H7 (cell line): Measurements from ENCODE around the gene ACTRT3. TPM values are rescaled to one million over a fixed set of nuclear protein-coding genes. Genes with fewer than 3 reads are reported as not detected.

Experiments
- DNase-seq: peaks from one replicate; pipeline ENCODE4 v3.0.0; 2012
- H3K27me3 ChIP-seq: 2 replicates; pipeline ENCODE4 v1.6.0; 2011; ENCODE audit warnings: mild to moderate bottlenecking, low read length; ENCODE audit not compliant: control insufficient read depth, insufficient read depth
- H3K36me3 ChIP-seq: replicated peaks from 2 replicates; pipeline ENCODE4 v1.5.1; 2011; ENCODE audit warnings: low read length; ENCODE audit not compliant: control insufficient read depth, insufficient read depth
- H3K4me3 ChIP-seq: 2 replicates; pipeline ENCODE4 v1.5.1; 2011; ENCODE audit warnings: low read depth, mild to moderate bottlenecking, control low read depth, low read length, moderate library complexity; ENCODE audit not compliant: insufficient read depth
- total RNA-seq: library from RNA; depleted of rRNA; stranded (reverse); fragments of >200 nt; shearing (Covaris generic); gene quantifications from 2 replicates; pipeline ENCODE4 v1.2.3, GENCODE V29; 2014

Gene ACTRT3
- total RNA-seq, 1 experiment from 2014 or later, result 3.2 TPM

DNA sequence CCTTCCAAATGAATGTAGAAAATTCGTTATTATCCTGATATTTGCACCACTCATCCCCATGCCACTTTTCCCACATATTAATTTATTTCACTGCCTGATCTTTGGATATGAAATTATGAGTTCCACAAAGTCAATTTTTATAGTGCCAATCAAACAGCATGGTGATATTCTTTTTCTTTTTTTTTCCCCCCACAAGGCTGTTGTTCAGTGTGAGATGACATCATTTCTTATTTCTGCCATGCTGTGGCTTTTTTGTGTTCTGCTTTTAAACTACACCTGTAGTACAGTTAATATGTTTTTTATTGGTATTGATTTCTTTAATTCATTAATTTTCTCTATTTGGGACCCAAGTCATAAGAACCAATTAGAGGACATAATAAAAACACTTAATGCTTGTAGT lies 18.4 kb upstream of the ACTRT3 start:
- no peak overlapping the region for H3K4me3 ChIP-seq
- H3K27me3 ChIP-seq, result no peaks in the 10 kb centered on the region
- H3K36me3 ChIP-seq, result peaks cover 7% of the 10 kb centered on the region
- no peak for DNase-seq

DNA sequence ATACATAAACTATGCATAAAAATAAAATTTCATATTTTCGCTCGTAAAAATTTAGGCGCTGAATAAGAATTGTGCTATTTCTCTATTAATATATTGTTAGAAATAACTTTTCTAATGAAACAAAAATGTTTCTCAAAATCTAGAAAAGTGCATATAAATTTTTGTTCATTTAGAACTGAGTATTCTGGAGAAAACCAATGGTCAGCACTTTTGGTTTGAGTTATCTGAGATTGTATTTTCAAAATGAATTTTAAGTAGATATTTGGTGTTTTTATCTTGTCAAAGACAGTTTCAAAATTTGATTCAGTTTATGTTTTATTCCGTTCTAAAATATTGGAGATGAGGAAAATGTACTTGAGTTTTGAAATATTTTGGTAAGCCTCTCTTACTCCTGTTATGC lies 17.8 kb upstream of the ACTRT3 start:
- DNase-seq, result no peak
- peaks cover 9% of the 10 kb centered on the region for H3K36me3 ChIP-seq
- H3K4me3 ChIP-seq, result no peak overlapping the region
- H3K27me3 ChIP-seq, result no peaks in the 10 kb centered on the region

DNA sequence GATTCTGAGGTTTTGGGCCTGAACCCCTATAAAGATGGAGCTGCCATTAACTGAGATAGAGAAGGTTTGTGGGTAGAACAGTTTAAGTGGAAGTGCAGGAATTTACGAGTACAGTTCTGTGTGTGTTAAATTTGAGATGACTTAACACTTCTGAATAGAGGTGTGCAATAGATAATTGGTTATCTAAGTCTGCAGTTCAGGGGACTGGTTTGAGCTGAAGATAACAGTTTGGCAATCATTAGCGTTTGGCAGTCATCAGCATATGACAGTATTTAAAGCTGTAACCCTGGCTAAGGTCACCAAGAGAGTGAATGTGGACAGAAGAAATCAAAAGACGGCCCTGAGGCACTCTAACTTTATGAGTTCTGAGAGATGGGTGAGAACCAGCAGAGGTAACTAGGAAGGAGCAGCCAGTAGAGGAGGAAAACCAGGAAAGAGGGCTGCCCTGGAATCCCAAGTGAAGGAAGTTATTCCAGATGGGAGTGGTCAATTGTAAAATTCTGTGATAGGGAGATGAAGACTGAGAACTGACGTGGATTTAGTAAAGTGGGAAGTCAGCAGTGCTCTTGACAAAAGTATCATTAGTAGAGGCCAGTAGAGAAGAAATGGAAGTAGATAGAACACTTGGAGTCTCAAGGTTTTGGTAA lies 12.0 kb upstream of the ACTRT3 start:
- peaks cover 21% of the 10 kb centered on the region for H3K36me3 ChIP-seq
- DNase-seq, result no peak
- no peaks in the 10 kb centered on the region for H3K27me3 ChIP-seq
- no peak overlapping the region for H3K4me3 ChIP-seq

DNA sequence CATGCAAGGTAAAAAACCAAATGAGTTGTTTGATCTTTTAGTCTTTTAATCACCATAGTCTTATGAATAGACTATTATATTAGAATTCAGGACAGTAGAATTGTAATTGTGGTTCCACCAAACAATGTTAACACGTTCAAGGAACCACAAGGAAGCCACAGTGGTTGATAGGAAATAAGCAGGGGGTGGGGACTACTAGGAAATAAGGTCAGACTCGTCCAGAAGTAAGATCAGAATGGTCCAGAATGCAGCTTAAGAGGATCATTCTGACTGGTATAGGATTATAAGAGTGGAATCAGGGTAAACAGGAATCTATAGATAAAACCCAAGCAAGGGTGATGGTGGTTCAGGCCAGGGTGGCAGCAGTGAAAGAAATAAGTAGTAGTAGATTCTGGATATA lies 11.4 kb upstream of the ACTRT3 start:
- H3K36me3 ChIP-seq, result peaks cover 17% of the 10 kb centered on the region
- DNase-seq, result no peak
- H3K4me3 ChIP-seq, result no peak overlapping the region
- no peaks in the 10 kb centered on the region for H3K27me3 ChIP-seq

DNA sequence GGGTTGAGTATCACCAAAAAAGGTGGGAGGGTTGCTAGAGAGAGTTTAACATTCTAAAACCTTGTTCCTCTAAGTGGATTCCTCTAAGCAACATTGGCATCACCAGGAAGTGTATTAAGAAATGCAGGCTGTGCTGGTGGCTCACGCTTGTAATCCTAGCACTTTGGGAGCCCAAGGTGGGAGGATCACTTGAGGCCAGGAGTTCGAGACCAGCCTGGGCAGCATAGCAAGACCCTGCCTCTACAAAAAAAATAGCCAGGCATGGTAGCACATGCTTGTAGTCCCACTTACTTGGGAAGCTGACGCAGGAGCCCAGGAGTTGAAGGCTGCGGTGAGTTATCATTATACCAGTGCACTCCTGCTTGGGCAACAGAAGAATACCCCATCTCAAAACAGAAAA lies 8.5 kb upstream of the ACTRT3 start:
- peaks cover 15% of the 10 kb centered on the region for H3K36me3 ChIP-seq

DNA sequence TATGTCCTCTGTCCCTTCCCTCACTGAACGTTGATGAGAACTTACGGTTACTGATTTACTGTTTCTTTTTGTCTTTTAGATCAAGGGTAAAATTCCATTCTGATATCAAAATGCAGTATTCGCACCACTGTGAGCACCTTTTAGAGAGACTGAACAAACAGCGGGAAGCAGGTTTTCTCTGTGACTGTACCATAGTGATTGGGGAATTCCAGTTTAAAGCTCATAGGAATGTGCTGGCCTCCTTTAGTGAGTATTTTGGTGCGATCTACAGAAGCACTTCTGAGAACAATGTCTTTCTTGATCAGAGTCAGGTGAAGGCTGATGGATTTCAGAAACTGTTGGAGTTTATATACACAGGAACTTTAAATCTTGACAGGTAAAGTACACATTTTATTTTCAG lies 4.8 kb upstream of the ACTRT3 start:
- DNase-seq, result no peak
- H3K36me3 ChIP-seq, result peaks cover 3% of the 10 kb centered on the region
- peak overlapping the region; percentile 96; the same call in 1 of the 2 replicates for H3K4me3 ChIP-seq
- no peaks in the 10 kb centered on the region for H3K27me3 ChIP-seq

More for the DNA sequence above, 8.5 kb upstream of the ACTRT3 start:
- no peak overlapping the region for H3K4me3 ChIP-seq
- no peaks in the 10 kb centered on the region for H3K27me3 ChIP-seq
- DNase-seq, result no peak

DNA sequence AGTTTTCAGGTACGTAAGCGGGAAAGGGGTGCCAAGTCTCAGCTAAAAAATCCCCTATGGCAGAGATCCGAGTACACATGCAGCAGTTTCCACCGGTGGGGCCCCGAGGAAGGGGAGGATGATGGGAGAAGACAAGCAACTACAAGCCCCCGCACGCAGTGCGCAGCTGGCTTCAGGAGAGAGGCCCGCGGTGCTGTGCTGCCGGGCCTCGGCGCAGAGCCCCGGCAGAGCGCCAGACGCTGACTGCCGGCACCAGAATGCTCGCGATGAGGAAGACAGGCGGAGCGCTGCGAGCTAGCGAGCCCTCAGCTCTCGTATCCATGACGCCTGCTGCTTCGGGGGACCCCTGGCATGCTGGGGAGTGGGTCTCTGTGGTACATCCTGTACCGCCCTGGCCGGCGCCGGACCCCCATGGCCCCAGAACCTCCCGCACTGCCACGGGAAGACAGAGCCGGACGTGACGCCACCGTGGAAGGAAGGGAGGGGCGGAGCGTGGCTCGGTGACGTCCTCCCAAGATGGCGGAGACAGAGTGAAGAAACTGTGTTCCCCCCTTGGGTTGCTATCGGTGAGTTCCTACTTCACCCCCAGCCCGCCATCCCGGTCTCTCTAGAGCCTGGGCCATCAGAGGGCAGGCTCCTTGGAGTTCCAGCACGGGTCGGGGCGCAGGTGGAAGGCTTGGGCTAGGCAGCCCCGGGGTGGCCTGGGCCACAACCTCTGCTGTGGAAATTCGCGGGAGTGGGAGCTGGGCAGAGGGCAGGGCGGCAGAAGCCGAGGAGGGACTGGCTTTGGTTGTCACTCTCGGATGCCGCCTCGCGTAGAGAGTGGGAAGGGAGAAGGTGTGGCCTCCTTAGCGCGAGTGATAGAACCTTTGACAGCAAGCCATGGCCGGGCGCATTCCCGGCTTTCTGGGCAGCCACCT lies 3.8 kb upstream of the ACTRT3 start, which contains the start of gene MYNN:
Gene MYNN, plus strand, starts transcription at position 500 of the 920 bp plus-strand sequence. CDS start 900 bp downstream, outside the sequence.
- Histone ChIP-seq H3K4me3 (peak within 1 kb of the TSS; percentile 96), H3K27me3 (no peaks in the 10 kb centered on the region), H3K36me3 (peaks cover 3% of the 10 kb centered on the region; the same call in 1 of the 2 replicates)
- DNase-seq, result peak; percentile 78

DNA sequence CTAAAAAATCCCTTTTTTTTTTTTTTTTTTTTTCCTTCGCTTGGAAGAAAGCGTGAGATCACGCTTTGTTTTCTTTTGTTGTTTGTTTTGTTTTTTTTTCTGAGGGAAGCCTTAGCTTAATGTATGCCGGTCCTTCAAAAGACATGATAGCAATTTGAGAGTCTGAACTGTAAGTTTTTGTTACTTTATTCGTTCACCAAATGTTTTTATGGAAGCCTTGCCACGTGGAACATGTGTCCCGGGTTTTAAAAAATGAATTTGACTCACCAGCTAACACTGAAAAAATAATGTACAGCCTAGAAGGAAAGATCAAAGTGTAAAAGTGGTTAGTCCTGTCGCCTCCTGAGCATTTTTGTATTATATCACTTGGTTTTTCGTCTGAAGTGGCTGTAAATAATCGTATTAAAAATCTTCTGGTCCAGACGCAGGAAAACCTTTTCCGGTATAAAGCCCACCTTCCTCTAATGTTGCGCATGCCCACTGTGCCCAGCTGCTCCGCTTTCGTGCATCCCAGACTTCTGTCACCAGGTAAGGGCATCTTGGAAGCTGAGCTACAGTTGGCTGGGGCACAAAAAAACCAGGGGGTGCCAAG lies 3.0 kb upstream of the ACTRT3 start:
- Histone ChIP-seq H3K4me3 (peak overlapping the region; percentile 96), H3K36me3 (peaks cover 1% of the 10 kb centered on the region; the same call in 1 of the 2 replicates), H3K27me3 (no peaks in the 10 kb centered on the region)
- peak; percentile 49 for DNase-seq

DNA sequence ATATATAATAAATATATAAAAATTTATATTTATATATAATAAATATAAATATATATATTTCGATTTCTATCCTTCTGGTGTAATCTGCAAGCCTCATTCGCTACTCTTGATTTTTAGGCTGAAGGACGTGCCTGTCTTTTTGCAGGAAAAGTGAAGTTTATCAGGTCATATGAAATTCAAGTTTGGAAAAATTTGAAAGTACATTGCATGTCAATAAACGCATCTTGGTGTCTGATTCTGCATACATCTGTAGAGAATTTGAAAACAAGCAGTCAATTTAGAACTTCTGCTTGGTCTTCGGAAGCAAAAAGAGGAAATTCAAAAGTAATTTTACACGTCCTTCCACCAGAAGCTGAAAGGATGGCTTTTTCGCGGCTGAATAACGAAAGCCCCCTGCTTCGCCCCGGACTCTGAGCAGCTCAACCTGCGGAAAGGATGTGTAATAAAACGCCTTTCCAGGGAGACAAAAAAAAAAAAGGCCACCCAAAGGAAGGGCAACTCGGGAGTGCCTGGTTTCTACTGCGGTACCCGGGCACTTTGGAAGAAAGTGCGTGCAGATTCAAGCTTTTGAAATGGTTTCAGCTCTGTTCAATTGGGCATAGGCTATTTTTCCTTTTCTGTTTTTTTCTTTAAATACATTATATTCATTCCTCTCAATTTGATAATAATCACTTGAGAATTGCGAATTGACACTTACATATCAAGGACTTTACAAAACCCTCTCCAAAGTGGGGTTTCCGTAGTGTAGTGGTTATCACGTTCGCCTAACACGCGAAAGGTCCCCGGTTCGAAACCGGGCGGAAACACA lies 2.3 kb upstream of the ACTRT3 start:
- peak; percentile 9 for DNase-seq
- peaks cover 1% of the 10 kb centered on the region; the same call in 1 of the 2 replicates for H3K36me3 ChIP-seq
- peak overlapping the region; percentile 96 for H3K4me3 ChIP-seq
- no peaks in the 10 kb centered on the region for H3K27me3 ChIP-seq

DNA sequence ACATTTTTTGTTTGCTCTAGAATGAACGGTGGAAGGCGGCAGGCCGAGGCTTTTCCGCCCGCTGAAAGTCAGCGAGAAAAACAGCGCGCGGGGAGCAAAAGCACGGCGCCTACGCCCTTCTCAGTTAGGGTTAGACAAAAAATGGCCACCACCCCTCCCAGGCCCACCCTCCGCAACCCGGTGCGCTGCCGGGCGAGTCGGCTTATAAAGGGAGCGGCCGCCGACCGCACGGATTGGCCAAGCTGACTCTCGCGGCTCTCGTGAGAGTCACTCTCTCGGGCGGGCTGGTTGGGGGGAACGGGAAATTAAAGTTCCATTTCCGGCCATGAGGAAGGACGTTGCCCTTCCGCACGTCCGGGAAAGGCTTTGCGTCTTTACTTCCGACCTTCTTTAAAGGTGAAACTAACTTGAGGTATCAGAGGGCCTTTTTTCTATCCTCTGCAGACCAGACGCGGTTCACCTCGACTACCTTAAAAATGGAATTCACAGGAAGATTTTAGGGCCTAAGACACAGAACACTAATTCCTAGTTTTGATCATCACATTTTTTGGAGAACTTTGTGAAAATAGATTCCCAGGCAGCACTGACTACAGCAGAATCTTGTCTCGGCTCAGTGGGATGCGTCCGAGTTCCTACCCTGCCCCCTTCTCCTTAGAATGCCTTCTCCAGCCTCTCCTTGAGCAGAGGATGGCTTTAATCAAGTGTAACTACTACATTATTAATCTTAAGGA lies 4.3 kb downstream of the ACTRT3 start, which contains the start of gene TERC:
Gene TERC, minus strand, starts transcription at position 179 of the 731 bp plus-strand sequence.
- Histone ChIP-seq H3K4me3 (peak within 1 kb of the TSS; percentile 77), H3K27me3 (no peaks in the 10 kb centered on the region), H3K36me3 (no peaks in the 10 kb centered on the region)
- peak; percentile 81 for DNase-seq

DNA sequence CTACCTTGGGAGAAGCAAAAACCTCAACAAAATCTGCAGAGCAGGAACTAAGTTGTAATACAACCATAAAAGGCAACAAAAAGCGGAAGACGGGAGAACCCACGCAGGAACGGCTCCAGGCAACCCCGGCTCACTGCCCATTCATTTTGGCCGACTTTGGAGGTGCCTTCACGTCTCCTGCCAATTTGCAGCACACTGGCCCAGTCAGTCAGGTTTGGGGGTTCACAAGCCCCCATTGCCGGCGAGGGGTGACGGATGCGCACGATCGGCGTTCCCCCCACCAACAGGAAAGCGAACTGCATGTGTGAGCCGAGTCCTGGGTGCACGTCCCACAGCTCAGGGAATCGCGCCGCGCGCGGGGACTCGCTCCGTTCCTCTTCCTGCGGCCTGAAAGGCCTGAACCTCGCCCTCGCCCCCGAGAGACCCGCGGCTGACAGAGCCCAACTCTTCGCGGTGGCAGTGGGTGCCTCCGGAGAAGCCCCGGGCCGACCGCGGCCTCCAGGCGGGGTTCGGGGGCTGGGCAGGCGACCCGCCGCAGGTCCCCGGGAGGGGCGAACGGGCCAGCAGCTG lies 5.0 kb downstream of the ACTRT3 start:
- peak; percentile 54 for DNase-seq
- Histone ChIP-seq H3K27me3 (no peaks in the 10 kb centered on the region), H3K36me3 (no peaks in the 10 kb centered on the region), H3K4me3 (peak overlapping the region; percentile 77)

DNA sequence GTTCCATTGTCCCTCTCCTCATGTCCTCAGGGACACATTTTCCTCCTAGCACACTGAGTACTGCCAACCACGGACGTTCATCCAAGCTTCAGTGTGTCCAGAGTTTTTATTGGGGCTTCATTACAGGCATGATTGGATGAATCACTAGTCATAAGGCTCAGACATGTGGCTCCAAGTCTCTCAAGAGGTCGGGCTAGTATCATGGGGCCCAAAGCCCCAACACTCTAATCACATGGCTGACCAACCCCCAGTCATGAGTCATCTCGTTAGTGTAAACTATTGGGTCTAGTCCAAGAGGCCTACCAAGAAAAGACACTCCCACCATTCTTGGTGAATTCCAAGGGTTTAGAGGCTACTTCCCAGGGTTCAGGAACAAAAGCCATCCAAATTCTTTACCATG lies 8.9 kb downstream of the ACTRT3 start:
- Histone ChIP-seq H3K36me3 (no peaks in the 10 kb centered on the region), H3K4me3 (no peak overlapping the region), H3K27me3 (no peaks in the 10 kb centered on the region)
- no peak for DNase-seq

DNA sequence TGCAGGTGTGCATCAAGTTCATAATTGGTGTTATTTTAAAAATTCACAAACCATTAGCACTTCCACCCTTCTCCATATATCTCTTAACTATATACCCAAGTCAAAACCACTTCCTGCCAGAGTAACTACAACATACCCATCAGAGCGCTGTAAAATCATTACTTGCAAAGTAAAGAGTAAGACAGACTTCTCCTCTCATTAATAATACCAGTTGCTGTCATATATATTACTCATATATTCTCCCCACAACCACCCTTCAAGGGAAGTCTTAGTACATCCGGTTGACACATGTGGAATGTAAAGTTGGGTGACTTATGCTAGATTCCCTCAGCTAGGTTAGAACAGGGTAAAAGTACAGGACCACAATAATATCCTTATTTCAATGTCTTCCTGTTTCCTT lies 10.1 kb downstream of the ACTRT3 start:
- no peak overlapping the region for H3K4me3 ChIP-seq
- H3K36me3 ChIP-seq, result no peaks in the 10 kb centered on the region
- no peak for DNase-seq
- no peaks in the 10 kb centered on the region for H3K27me3 ChIP-seq
